T-cell (primary cell): ENCODE data around the gene FANCF. TPM values are rescaled to one million over a fixed set of nuclear protein-coding genes. Genes with fewer than 3 reads are reported as not detected.

Experiments used
- ATAC-seq, 4 experiments: fragments of 200-7000 bp in 3 of 4; fragments of 150-1000 bp in 1 of 4; cut with Tn5 transposase; replicated peaks in 1 of 4; 1 replicate in 3 of 4; 2 replicates in 1 of 4; pipeline ENCODE4 v1.10.0; 2021; ENCODE audit warnings: moderate library complexity in 3 of 4, mild to moderate bottlenecking in 2 of 4, moderate number of reproducible peaks in 1 of 4
- CTCF ChIA-PET, 2 donors: fragments of 300-600 bp; sonication (Branson Sonifier 250); formaldehyde crosslinking; loops; one replicate each; lab custom pipeline; 2022; ENCODE audit warnings: antibody characterized with exemption in 2 of 2; lab: Charles Lee
- POLR2A ChIA-PET, 2 donors: fragments of 300-600 bp; sonication (Branson Sonifier 250); formaldehyde crosslinking; loops; one replicate each; lab custom pipeline; 2022; ENCODE audit warnings: antibody characterized with exemption in 2 of 2; lab: Charles Lee
- DNase-seq, 35 experiments: peaks; one replicate each; pipeline versions ENCODE4 v3.0.0 to v3.0.0-alpha.2; 2013 to 2023
- H3K27ac ChIP-seq: one replicate; pipeline ENCODE4 v1.5.1; 2013; ENCODE audit warnings: low read length
- H3K27me3 ChIP-seq, 2 experiments: replicated peaks in 1 of 2; 1 replicate in 1 of 2; 2 replicates in 1 of 2; pipeline versions ENCODE4 v1.6.1 to v1.7.0; 2013; ENCODE audit warnings: low read length in 1 of 2, mixed read lengths in 1 of 2; ENCODE audit not compliant: control insufficient read depth in 2 of 2, insufficient read depth in 2 of 2; ENCODE audit errors: extremely low read depth in 1 of 2
- H3K36me3 ChIP-seq, 2 donors: 1 replicate in 1 of 2; 2 replicates in 1 of 2; pipeline versions ENCODE4 v1.6.1 to v1.7.0; 2013; ENCODE audit warnings: low read length in 1 of 2; ENCODE audit not compliant: control insufficient read depth in 2 of 2, insufficient read depth in 1 of 2; ENCODE audit errors: extremely low read depth in 1 of 2
- H3K4me1 ChIP-seq, 2 experiments: 1 replicate in 1 of 2; 2 replicates in 1 of 2; pipeline versions ENCODE4 v1.6.1 to v1.7.0; 2013; ENCODE audit warnings: low read length in 2 of 2, mixed read lengths in 1 of 2; ENCODE audit not compliant: insufficient read depth in 2 of 2, control insufficient read depth in 1 of 2; ENCODE audit errors: extremely low read depth in 1 of 2
- H3K4me3 ChIP-seq, 2 donors: 1 replicate in 1 of 2; 2 replicates in 1 of 2; pipeline versions ENCODE4 v1.5.1 to v1.7.0; 2013; ENCODE audit warnings: mild to moderate bottlenecking in 2 of 2, low read length in 1 of 2, moderate library complexity in 1 of 2; ENCODE audit not compliant: control insufficient read depth in 1 of 2; ENCODE audit errors: extremely low read depth in 1 of 2
- H3K9me3 ChIP-seq: 2 replicates; pipeline ENCODE4 v1.7.0; 2013
- H3K27ac Mint-ChIP-seq, 2 donors: one replicate each; pipeline ENCODE4 v1.8.0; 2020 to 2021; ENCODE audit warnings: mild to moderate bottlenecking in 2 of 2, mixed read lengths in 2 of 2
- H3K27me3 Mint-ChIP-seq, 2 donors: one replicate each; pipeline ENCODE4 v1.8.0; 2021 to 2022; ENCODE audit warnings: mixed read lengths in 2 of 2
- H3K36me3 Mint-ChIP-seq: one replicate; pipeline ENCODE4 v1.8.0; 2021; ENCODE audit warnings: mixed read lengths
- H3K4me1 Mint-ChIP-seq, 3 donors: one replicate each; pipeline ENCODE4 v1.8.0; 2020 to 2022; ENCODE audit warnings: mixed read lengths in 3 of 3, mild to moderate bottlenecking in 1 of 3
- H3K4me3 Mint-ChIP-seq, 3 donors: one replicate each; pipeline ENCODE4 v1.8.0; 2020 to 2022; ENCODE audit warnings: mild to moderate bottlenecking in 3 of 3, mixed read lengths in 3 of 3, moderate library complexity in 3 of 3
- H3K9me3 Mint-ChIP-seq, 3 donors: one replicate each; pipeline ENCODE4 v1.8.0; 2020 to 2022; ENCODE audit warnings: mixed read lengths in 3 of 3
- WGBS: methylation state at CpG from one replicate; pipeline ENCODE4 v1.1.5; 2013; ENCODE audit warnings: missing lambda C conversion rate; ENCODE audit not compliant: insufficient coverage; 5-methylcytosine and 5-hydroxymethylcytosine counted together
- total RNA-seq, 35 experiments: library from RNA in 6 of 35; stranded (reverse) in 6 of 35; fragments of 120-200 nt in 1 of 35; gene quantifications; one replicate each; pipeline versions ENCODE4 v1.2.1 to v1.2.4 and lab custom pipeline; 2013 to 2026

The FANCF gene
- total RNA-seq, 5 donors from 2014 or later (not counting 1 experiment from before 2014, with no cell fraction given), result 8.5 to 23.5 (median 22.2) TPM

DNA sequence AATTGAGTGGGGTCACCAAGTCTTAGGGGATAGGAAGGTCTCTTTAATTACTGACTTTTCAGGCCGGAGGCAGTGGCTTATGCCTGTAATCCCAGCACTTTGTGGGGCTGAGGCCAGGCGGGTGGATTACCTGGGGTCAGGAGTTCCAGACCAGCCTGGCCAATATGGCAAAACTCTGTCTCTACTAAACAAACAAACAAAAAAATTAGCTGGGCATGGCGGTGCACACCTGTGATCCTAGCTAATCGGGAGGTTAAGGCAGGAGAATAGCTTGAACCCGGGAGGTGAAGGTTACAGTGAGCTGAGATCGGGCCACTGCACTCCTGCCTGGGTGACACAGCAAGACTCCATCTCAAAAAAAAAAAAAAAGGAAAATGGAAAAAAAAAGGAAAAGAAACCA is 1.8 kb upstream of the FANCF start:
- Mint-ChIP-seq H3K4me1 (peaks cover 31 to 40% (median 31%) of the 10 kb centered on the region in 3 donors), H3K27me3 (no peaks in the 10 kb centered on the region), H3K36me3 (peaks cover 5% of the 10 kb centered on the region), H3K4me3 (no peak overlapping the region), H3K27ac (no peak overlapping the region), H3K9me3 (no peaks in the 10 kb centered on the region)
- ATAC-seq (no peak), DNase-seq (no peak)
- no CpG with 5 or more reads among the region's 6 CpGs for WGBS
- no peaks in the 10 kb centered on the region for H3K27me3 ChIP-seq
- H3K9me3 ChIP-seq, result no peaks in the 10 kb centered on the region
- peaks cover 0 to 3% of the 10 kb centered on the region in 2 donors for H3K36me3 ChIP-seq
- H3K4me3 ChIP-seq, result no peak overlapping the region
- POLR2A ChIA-PET, result interaction anchor here in 1 of 2 donors (0.6 kb wide), 1 partner anchor 38 kb away, joined by 7 read pairs; no protein-coding TSS in a partner anchor
- H3K27ac ChIP-seq, result no peak overlapping the region
- CTCF ChIA-PET, result interaction anchor here (0.6 to 1.2 kb wide), 3 partner anchors 8 to 195 kb away, joined by 3 to 4 read pairs (median 4); no protein-coding TSS in a partner anchor
- peaks cover 12 to 22% of the 10 kb centered on the region in 2 experiments for H3K4me1 ChIP-seq

DNA sequence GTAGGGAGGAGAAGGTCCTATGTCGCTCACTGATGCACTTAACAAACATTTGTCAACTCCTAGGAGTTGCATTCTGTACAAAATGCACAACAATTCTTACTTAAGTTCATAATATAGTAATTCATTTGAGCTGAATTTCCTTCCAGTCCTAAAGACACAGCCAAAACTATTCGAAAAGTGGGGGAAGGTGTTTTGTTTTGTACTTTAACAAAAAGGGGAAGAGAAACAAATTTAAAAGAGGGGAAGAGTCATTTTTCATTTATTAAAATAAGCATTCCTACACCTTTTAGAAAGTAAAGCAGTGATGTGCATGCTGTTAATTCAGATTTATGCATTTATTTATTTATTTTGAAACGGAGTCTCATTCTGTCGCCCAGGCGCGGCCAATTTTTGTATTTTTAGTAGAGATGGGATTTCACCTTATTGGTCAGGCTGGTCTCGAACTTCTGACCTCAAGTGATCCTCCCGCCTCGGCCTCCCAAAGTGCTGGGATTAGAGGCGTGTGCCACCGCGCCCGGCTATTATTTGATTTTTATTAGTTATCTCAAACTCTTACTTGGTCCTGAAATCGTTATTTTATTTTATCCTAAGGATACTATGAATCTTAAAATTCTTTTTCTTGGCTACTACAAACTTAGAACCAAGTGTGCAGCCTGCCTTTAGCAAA is 1.1 kb upstream of the FANCF start:
- peak overlapping the region; percentile 99 to 100 for H3K27ac Mint-ChIP-seq
- H3K36me3 Mint-ChIP-seq, result peaks cover 9% of the 10 kb centered on the region
- H3K4me3 ChIP-seq, result peak overlapping the region in 1 of 2 donors; percentile 89
- peak overlapping the region; percentile 95 to 100 (median 99) for H3K4me3 Mint-ChIP-seq
- no peaks in the 10 kb centered on the region for H3K27me3 Mint-ChIP-seq
- ATAC-seq, result no peak
- no peaks in the 10 kb centered on the region for H3K9me3 ChIP-seq
- DNase-seq, result peak in 1 of 35 experiments; percentile 11
- no peaks in the 10 kb centered on the region for H3K27me3 ChIP-seq
- ChIA-PET CTCF (interaction anchor here in 1 of 2 donors (1.2 to 2.5 kb wide), 2 partner anchors 9 to 203 kb away, joined by 4 to 12 read pairs; partner anchors contain the start of gene SVIP), POLR2A (interaction anchor here in 1 of 2 donors (0.7 to 0.9 kb wide), 2 partner anchors 54 to 202 kb away, joined by 3 to 4 read pairs; partner anchors contain the start of gene SVIP)
- H3K27ac ChIP-seq, result peak overlapping the region; percentile 88
- peaks cover 37 to 47% (median 37%) of the 10 kb centered on the region in 3 donors for H3K4me1 Mint-ChIP-seq
- H3K36me3 ChIP-seq, result peaks cover 0 to 3% of the 10 kb centered on the region in 2 donors
- no peaks in the 10 kb centered on the region for H3K9me3 Mint-ChIP-seq
- no CpG with 5 or more reads among the region's 14 CpGs for WGBS
- peaks cover 12 to 22% of the 10 kb centered on the region in 2 experiments for H3K4me1 ChIP-seq

DNA sequence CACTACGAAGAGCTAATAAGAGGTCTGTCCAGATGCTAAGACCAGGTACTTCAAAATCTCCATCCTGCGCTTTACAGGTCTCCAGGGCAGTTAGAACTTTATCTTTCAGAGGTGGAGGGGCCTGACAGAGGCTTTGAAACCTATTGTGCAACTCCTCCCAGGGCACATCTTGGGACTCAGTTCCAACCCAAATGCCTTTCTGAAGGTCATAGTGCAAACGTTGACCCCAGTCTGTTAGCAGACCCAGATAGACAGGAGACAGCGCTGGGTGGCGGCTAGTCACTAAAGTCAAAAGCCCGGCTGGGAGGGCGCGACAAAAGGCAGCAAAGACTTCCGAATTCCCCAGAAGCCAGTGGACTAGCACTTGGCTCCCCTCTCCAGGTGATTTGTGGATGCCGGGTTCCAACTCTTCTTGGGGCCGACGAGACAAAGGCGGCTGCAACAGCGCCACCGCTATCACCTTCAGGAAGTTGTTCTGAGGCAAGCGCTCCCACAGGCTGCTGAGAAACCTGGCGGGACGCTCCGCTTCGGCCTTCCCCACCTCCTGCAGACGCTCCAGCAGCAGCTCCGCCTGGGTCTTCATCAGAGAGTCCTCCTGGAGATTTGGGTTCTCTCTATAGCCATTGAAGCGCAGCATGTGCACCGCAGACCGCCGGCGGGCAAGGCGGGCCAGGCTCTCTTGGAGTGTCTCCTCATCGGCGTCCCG is 728 bp downstream of the FANCF start:
- POLR2A ChIA-PET, result interaction anchor here in 1 of 2 donors (0.6 kb wide), 1 partner anchor 66 kb away, joined by 8 read pairs; no protein-coding TSS in a partner anchor
- peak overlapping the region; percentile 88 for H3K27ac ChIP-seq
- H3K4me3 Mint-ChIP-seq, result peak overlapping the region; percentile 95 to 100 (median 99)
- ATAC-seq (peak; percentile 54 to 66 (median 56)), DNase-seq (peak in 31 of 35 experiments; percentile 29 to 78 (median 54))
- peaks cover 0 to 5% of the 10 kb centered on the region in 2 donors for H3K36me3 ChIP-seq
- H3K9me3 Mint-ChIP-seq, result peaks cover 0 to 3% (median 0%) of the 10 kb centered on the region in 3 donors
- peaks cover 12 to 22% of the 10 kb centered on the region in 2 experiments for H3K4me1 ChIP-seq
- CTCF ChIA-PET, result interaction anchor here (1.1 to 2.5 kb wide), 2 partner anchors 10 to 204 kb away, joined by 4 to 12 read pairs; partner anchors contain the start of gene SVIP (in 1 of the 2)
- no peaks in the 10 kb centered on the region for H3K27me3 Mint-ChIP-seq
- H3K4me1 Mint-ChIP-seq, result peaks cover 46 to 53% (median 53%) of the 10 kb centered on the region in 3 donors
- H3K36me3 Mint-ChIP-seq, result peaks cover 24% of the 10 kb centered on the region
- H3K4me3 ChIP-seq, result peak overlapping the region; percentile 89 to 98
- peak overlapping the region; percentile 99 to 100 for H3K27ac Mint-ChIP-seq
- 10% methylated on average over 28 of the region's 31 CpGs for WGBS
- no peaks in the 10 kb centered on the region for H3K27me3 ChIP-seq
- H3K9me3 ChIP-seq, result no peaks in the 10 kb centered on the region

DNA sequence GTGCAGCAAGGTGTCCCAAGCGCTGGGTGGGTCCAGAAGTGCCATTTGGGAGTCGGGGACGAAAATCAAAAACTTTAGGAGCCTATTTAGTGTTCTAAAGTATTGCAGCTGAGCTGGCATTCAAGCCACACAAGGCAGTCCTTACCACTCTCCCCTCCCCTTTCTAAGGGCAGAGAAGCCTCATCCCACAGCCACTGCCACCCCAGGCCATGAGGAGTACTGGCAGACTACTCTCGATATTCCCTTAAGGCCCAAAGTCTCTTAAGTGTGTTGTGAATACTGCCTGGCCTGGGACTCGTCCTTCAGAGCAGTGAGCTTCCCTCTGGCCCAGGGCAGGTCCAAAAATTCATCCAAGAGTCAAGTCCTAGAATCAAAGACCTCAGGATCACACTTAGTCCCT is 7.8 kb downstream of the FANCF start:
- ATAC-seq, result no peak
- Mint-ChIP-seq H3K4me1 (peaks cover 19 to 29% (median 27%) of the 10 kb centered on the region in 3 donors), H3K27me3 (no peaks in the 10 kb centered on the region), H3K36me3 (peaks cover 30% of the 10 kb centered on the region), H3K27ac (no peak overlapping the region), H3K4me3 (no peak overlapping the region), H3K9me3 (peaks cover 4 to 11% (median 6%) of the 10 kb centered on the region in 3 donors)
- Histone ChIP-seq H3K9me3 (no peaks in the 10 kb centered on the region), H3K36me3 (peaks cover 0 to 2% of the 10 kb centered on the region in 2 donors), H3K27me3 (peaks cover 0 to 9% of the 10 kb centered on the region in 2 experiments), H3K27ac (no peak overlapping the region), H3K4me1 (peaks cover 0 to 2% of the 10 kb centered on the region in 2 experiments), H3K4me3 (no peak overlapping the region)
- no peak for DNase-seq
- 60% methylated on average over 1 of the region's 5 CpGs for WGBS
- POLR2A ChIA-PET, result no interaction called here
- CTCF ChIA-PET, result no interaction called here

DNA sequence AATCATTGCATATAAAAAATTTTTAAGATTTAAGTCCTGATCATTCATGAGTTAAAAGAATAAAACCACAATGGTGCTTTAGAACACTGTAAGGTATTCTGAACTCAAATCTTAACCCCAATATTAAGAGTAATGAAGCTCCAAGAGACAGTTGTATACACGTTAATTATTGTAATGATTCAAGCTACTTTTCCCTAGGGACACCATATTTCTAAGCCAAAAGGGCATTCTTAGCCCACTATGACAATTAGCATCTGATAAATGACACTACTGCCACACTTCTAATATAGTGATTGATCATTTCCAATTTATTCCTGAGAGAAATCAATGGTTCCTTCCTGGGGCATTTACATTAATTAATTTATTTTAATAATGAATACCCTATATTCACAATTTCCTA is 21.7 kb downstream of the FANCF start:
- Histone ChIP-seq H3K27ac (no peak overlapping the region), H3K4me1 (no peaks in the 10 kb centered on the region), H3K27me3 (no peaks in the 10 kb centered on the region), H3K9me3 (no peaks in the 10 kb centered on the region), H3K4me3 (no peak overlapping the region), H3K36me3 (no peaks in the 10 kb centered on the region)
- Mint-ChIP-seq H3K36me3 (no peaks in the 10 kb centered on the region), H3K27ac (no peak overlapping the region), H3K4me1 (no peaks in the 10 kb centered on the region), H3K4me3 (no peak overlapping the region), H3K27me3 (peaks cover 11 to 12% of the 10 kb centered on the region in 2 donors), H3K9me3 (no peaks in the 10 kb centered on the region)
- WGBS, result no CpG with 5 or more reads among the region's 1 CpG
- ChIA-PET POLR2A (no interaction called here), CTCF (interaction anchor here in 1 of 2 donors (1.0 kb wide), 1 partner anchor 183 kb away, joined by 3 read pairs; no protein-coding TSS in a partner anchor)
- ATAC-seq (no peak), DNase-seq (no peak)

DNA sequence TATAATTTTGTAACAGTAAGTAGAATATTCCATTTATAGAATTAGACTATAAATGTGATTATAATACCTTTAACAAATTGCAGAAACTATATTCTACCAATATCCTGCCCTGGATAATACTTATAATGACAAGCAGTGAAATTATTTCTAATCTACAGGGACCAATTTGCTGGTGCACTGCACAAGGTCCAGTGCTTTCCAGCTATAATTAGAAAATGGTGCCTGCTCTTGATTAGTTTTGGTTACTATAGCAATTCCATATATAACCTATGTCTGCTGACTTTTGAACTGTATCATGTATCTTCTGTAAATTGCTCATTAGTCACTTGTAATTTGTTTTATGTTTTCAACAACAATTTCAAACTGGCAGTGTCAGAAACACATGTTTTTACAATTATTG is 23.1 kb downstream of the FANCF start:
- ChIA-PET CTCF (no interaction called here), POLR2A (interaction anchor here in 1 of 2 donors (0.6 kb wide), 1 partner anchor 57 kb away, joined by 3 read pairs; no protein-coding TSS in a partner anchor)
- peaks cover 11 to 12% of the 10 kb centered on the region in 2 donors for H3K27me3 Mint-ChIP-seq
- no peaks in the 10 kb centered on the region for H3K36me3 Mint-ChIP-seq
- no peak for DNase-seq
- no peaks in the 10 kb centered on the region for H3K27me3 ChIP-seq
- ATAC-seq, result no peak
- no peaks in the 10 kb centered on the region for H3K4me1 Mint-ChIP-seq
- H3K9me3 ChIP-seq, result no peaks in the 10 kb centered on the region
- H3K4me3 ChIP-seq, result no peak overlapping the region
- H3K27ac Mint-ChIP-seq, result no peak overlapping the region
- H3K36me3 ChIP-seq, result no peaks in the 10 kb centered on the region
- no peaks in the 10 kb centered on the region for H3K9me3 Mint-ChIP-seq
- H3K4me1 ChIP-seq, result no peaks in the 10 kb centered on the region
- no peak overlapping the region for H3K4me3 Mint-ChIP-seq
- no peak overlapping the region for H3K27ac ChIP-seq
